ENCODE measurements around the gene TMC8.

TMC8 gene

GRCh38 chr17:78174870-78175642 is 44.5 kb downstream of the TMC8 start:
- FAIRE-seq (no peak), DNase-seq (ENCODE audit: insufficient read length, low spot score) (no peak)

GRCh38 chr17:78175643-78175981 is 45.0 kb downstream of the TMC8 start:
- DNase-seq (ENCODE audit: insufficient read length, low spot score) (no peak), FAIRE-seq (no peak)
- TF ChIP-seq POU2F2 (IDR thresholded peaks at IDR 0.05; ENCODE audit: low read depth, low read length) = no peak
- no peak for TF ChIP-seq TAF1 (IDR thresholded peaks at IDR 0.05; ENCODE audit: low read depth, low read length)
- TF ChIP-seq POLR2A (IDR thresholded peaks at IDR 0.05; ENCODE audit: low read depth, low read length) = no peak
- TF ChIP-seq SPI1 (IDR thresholded peaks at IDR 0.05; ENCODE audit: low read depth, low read length) = no peak
- TF ChIP-seq PAX5 (IDR thresholded peaks at IDR 0.05; ENCODE audit: insufficient read depth, low read length, severe bottlenecking) = no peak
- no peak; the same call in 1 of the 2 replicates for TF ChIP-seq POLR2AphosphoS5 (IDR thresholded peaks at IDR 0.05; ENCODE audit: low read depth, low read length)

More at GRCh38 chr17:78174870-78175642, 44.5 kb downstream of the TMC8 start:
- TF ChIP-seq TAF1 (IDR thresholded peaks at IDR 0.05; ENCODE audit: low read depth, low read length) (no peak), SPI1 (IDR thresholded peaks at IDR 0.05; ENCODE audit: low read depth, low read length) (no peak), POU2F2 (IDR thresholded peaks at IDR 0.05; ENCODE audit: low read depth, low read length) (peak; percentile 33), PAX5 (IDR thresholded peaks at IDR 0.05; ENCODE audit: insufficient read depth, low read length, severe bottlenecking) (no peak), POLR2A (IDR thresholded peaks at IDR 0.05; ENCODE audit: low read depth, low read length) (peak; percentile 61; the same call in 1 of the 2 replicates), POLR2AphosphoS5 (IDR thresholded peaks at IDR 0.05; ENCODE audit: low read depth, low read length) (peak; percentile 69)

- TF ChIP-seq TAF1 (IDR thresholded peaks at IDR 0.05; ENCODE audit: low read depth, low read length) (no peak), POLR2AphosphoS5 (IDR thresholded peaks at IDR 0.05; ENCODE audit: low read depth, low read length) (peak; percentile 71), POU2F2 (IDR thresholded peaks at IDR 0.05; ENCODE audit: low read depth, low read length) (peak; percentile 14), PAX5 (IDR thresholded peaks at IDR 0.05; ENCODE audit: insufficient read depth, low read length, severe bottlenecking) (peak; percentile 12), POLR2A (IDR thresholded peaks at IDR 0.05; ENCODE audit: low read depth, low read length) (peak; percentile 83), SPI1 (IDR thresholded peaks at IDR 0.05; ENCODE audit: low read depth, low read length) (no peak)
- DNase-seq (ENCODE audit: insufficient read length, low spot score) = peak; percentile 69
- peak; percentile 95 for FAIRE-seq
Observed at GRCh38 chr17:78176548-78177025, 46.0 kb downstream of the TMC8 start.

- FAIRE-seq (no peak), DNase-seq (ENCODE audit: insufficient read length, low spot score) (no peak)
- TF ChIP-seq POLR2AphosphoS5 (IDR thresholded peaks at IDR 0.05; ENCODE audit: low read depth, low read length) (no peak), SPI1 (IDR thresholded peaks at IDR 0.05; ENCODE audit: low read depth, low read length) (no peak), POLR2A (IDR thresholded peaks at IDR 0.05; ENCODE audit: low read depth, low read length) (0 out of 2 replicates have a peak, but pooled peaks have one; percentile 33), TAF1 (IDR thresholded peaks at IDR 0.05; ENCODE audit: low read depth, low read length) (no peak), PAX5 (IDR thresholded peaks at IDR 0.05; ENCODE audit: insufficient read depth, low read length, severe bottlenecking) (no peak)
Observed at GRCh38 chr17:78179372-78179771, 48.8 kb downstream of the TMC8 start.

- no peak for FAIRE-seq
- TF ChIP-seq TAF1 (IDR thresholded peaks at IDR 0.05; ENCODE audit: low read depth, low read length) = no peak
- no peak for TF ChIP-seq SPI1 (IDR thresholded peaks at IDR 0.05; ENCODE audit: low read depth, low read length)
- TF ChIP-seq POLR2AphosphoS5 (IDR thresholded peaks at IDR 0.05; ENCODE audit: low read depth, low read length) = no peak
- no peak for TF ChIP-seq POU2F2 (IDR thresholded peaks at IDR 0.05; ENCODE audit: low read depth, low read length)
- TF ChIP-seq POLR2A (IDR thresholded peaks at IDR 0.05; ENCODE audit: low read depth, low read length) = no peak
- TF ChIP-seq PAX5 (IDR thresholded peaks at IDR 0.05; ENCODE audit: insufficient read depth, low read length, severe bottlenecking) = no peak
- DNase-seq (ENCODE audit: insufficient read length, low spot score) = no peak
Observed at GRCh38 chr17:78180083-78180482, 49.5 kb downstream of the TMC8 start.

- TF ChIP-seq POLR2AphosphoS5 (IDR thresholded peaks at IDR 0.05; ENCODE audit: low read depth, low read length) (no peak), TAF1 (IDR thresholded peaks at IDR 0.05; ENCODE audit: low read depth, low read length) (no peak), SPI1 (IDR thresholded peaks at IDR 0.05; ENCODE audit: low read depth, low read length) (no peak), POLR2A (IDR thresholded peaks at IDR 0.05; ENCODE audit: low read depth, low read length) (no peak), PAX5 (IDR thresholded peaks at IDR 0.05; ENCODE audit: insufficient read depth, low read length, severe bottlenecking) (no peak), POU2F2 (IDR thresholded peaks at IDR 0.05; ENCODE audit: low read depth, low read length) (no peak)
- FAIRE-seq = no peak
- no peak for DNase-seq (ENCODE audit: insufficient read length, low spot score)
Observed at GRCh38 chr17:78180508-78180907, 49.9 kb downstream of the TMC8 start.

GRCh38 chr17:78182504-78182903 is 51.9 kb downstream of the TMC8 start:
- FAIRE-seq (no peak), DNase-seq (ENCODE audit: insufficient read length, low spot score) (no peak)
- TF ChIP-seq POLR2AphosphoS5 (IDR thresholded peaks at IDR 0.05; ENCODE audit: low read depth, low read length) (no peak), SPI1 (IDR thresholded peaks at IDR 0.05; ENCODE audit: low read depth, low read length) (no peak), POU2F2 (IDR thresholded peaks at IDR 0.05; ENCODE audit: low read depth, low read length) (no peak), POLR2A (IDR thresholded peaks at IDR 0.05; ENCODE audit: low read depth, low read length) (no peak), PAX5 (IDR thresholded peaks at IDR 0.05; ENCODE audit: insufficient read depth, low read length, severe bottlenecking) (no peak), TAF1 (IDR thresholded peaks at IDR 0.05; ENCODE audit: low read depth, low read length) (no peak)

GRCh38 chr17:78183916-78184315 is 53.3 kb downstream of the TMC8 start:
- DNase-seq (ENCODE audit: insufficient read length, low spot score) (no peak), FAIRE-seq (no peak)
- no peak for TF ChIP-seq PAX5 (IDR thresholded peaks at IDR 0.05; ENCODE audit: insufficient read depth, low read length, severe bottlenecking)
- no peak for TF ChIP-seq POLR2AphosphoS5 (IDR thresholded peaks at IDR 0.05; ENCODE audit: low read depth, low read length)
- no peak for TF ChIP-seq TAF1 (IDR thresholded peaks at IDR 0.05; ENCODE audit: low read depth, low read length)
- TF ChIP-seq POU2F2 (IDR thresholded peaks at IDR 0.05; ENCODE audit: low read depth, low read length) = no peak
- TF ChIP-seq POLR2A (IDR thresholded peaks at IDR 0.05; ENCODE audit: low read depth, low read length) = no peak
- TF ChIP-seq SPI1 (IDR thresholded peaks at IDR 0.05; ENCODE audit: low read depth, low read length) = no peak

- DNase-seq (ENCODE audit: insufficient read length, low spot score) (no peak), FAIRE-seq (no peak)
- TF ChIP-seq POU2F2 (IDR thresholded peaks at IDR 0.05; ENCODE audit: low read depth, low read length) (no peak), TAF1 (IDR thresholded peaks at IDR 0.05; ENCODE audit: low read depth, low read length) (no peak), SPI1 (IDR thresholded peaks at IDR 0.05; ENCODE audit: low read depth, low read length) (no peak), PAX5 (IDR thresholded peaks at IDR 0.05; ENCODE audit: insufficient read depth, low read length, severe bottlenecking) (no peak), POLR2AphosphoS5 (IDR thresholded peaks at IDR 0.05; ENCODE audit: low read depth, low read length) (no peak), POLR2A (IDR thresholded peaks at IDR 0.05; ENCODE audit: low read depth, low read length) (no peak)
Observed at GRCh38 chr17:78184351-78184750, 53.8 kb downstream of the TMC8 start.

Data from GM12891 (cell line).